Muscle of back (tissue), 11 donors: ENCODE data around the gene DYDC1. TPM values are rescaled to one million over a fixed set of nuclear protein-coding genes. Genes with fewer than 3 reads are reported as not detected.
A peak's percentile ranks its signal among the peaks of the same experiment; 100 is the strongest.
"Not testable (repeated sequence)": the region's sequence is repeated elsewhere in the genome, so short reads cannot be mapped to it uniquely, and the experiment has no call there.

Experiments used
- DNase-seq, 3 donors: peaks; one replicate each; pipeline versions ENCODE4 v3.0.0 to v3.0.0-alpha.2; 2013
- polyA plus RNA-seq, 10 donors: library from polyadenylated mRNA; unstranded; fragments of 120-200 nt; gene quantifications; one replicate each; pipeline ENCODE4 v1.2.1, GENCODE V29; 2013; ENCODE audit not compliant: insufficient read length in 10 of 10

Gene DYDC1
- polyA plus RNA-seq, 10 donors, result 0.20 TPM; not detected in 9

GRCh38 chr10:80344912-80345311 lies 11.6 kb downstream of the DYDC1 start:
- DNase-seq, result no peak

- DNase-seq, result no peak
Measured at GRCh38 chr10:80344276-80344675, 12.3 kb downstream of the DYDC1 start.

GRCh38 chr10:80333983-80334382 lies 22.6 kb downstream of the DYDC1 start:
- no peak for DNase-seq

DNA sequence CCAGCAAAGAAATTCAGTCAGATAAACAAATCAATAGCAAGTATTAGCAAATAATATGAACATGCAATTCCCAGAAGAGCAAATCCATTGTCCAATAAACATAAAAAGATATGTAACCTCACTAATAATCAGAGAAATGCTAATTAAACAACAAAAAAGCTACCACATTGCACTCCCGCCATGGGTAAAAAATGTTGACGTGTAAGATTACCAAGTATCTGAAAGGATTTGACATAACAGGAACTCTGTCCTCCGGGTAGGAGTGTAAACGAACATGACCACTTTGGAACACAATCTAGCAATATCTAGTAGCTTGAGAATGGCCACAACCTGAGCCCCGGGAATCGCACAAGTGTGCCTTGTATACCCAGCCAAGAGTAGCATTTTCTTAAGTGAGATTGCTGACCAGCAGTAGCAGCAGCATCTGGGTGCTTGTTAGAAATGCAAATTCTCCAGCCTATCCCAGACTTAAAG lies 31.6 kb downstream of the DYDC1 start:
- no peak for DNase-seq

DNA sequence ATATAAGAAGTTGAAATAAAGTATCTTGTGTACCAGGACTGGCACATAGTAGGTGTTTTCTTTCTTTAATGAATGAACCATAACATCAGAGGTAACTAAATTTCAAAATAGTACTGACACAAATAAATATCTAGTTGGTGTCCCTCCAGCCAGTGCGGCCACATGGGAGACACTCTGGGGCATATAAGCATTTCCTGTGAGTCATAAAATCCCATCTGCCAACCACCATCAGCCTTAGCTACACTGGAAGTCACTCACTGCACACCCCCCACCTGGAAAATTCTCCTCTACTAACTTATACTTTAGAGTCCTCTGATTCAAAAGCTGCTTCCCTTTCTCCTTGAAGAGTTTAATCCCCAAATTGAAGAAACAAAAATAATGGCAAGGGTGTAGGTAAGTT lies 32.5 kb downstream of the DYDC1 start:
- DNase-seq, result peak in 1 of 3 donors; percentile 13

DNA sequence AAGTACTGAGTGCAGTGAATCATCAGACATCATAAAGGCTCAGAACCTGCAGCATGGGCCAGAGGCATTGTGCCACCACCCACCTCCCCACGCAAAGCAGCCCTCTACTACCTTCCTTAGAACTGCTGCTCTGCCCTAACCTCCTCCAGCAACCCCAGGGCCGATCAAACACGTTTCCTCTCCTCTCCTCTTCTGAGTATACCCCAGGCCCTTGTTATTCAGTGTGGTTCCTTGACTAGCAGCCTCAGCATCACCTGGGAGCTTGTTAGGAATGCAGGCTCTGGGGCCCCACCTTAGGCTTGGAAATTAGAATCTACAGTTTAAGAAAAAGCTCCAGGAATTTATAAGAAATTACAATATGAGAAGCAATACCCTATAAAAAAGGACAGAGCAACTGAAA lies 33.2 kb downstream of the DYDC1 start:
- DNase-seq, result no peak

DNA sequence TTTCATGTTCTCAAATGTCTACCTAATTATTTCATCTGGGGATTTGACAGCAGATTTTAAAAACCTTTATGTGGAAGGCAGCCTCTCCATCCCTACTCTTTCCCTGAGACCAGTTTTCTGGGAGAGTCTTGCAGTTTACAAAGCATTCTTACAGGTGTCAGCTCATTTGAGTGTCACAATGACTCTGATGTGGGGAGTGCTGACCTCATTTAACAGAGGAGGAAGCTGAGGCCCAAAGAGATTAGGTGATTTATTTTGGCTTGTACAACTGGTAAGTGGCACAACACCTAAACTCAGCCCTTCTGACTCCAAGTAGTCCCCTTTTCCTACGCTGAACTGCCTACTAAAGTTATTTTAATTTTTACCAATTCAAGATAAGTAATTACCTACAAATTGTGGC lies 33.8 kb downstream of the DYDC1 start:
- DNase-seq, result no peak

GRCh38 chr10:80322158-80322557 lies 34.4 kb downstream of the DYDC1 start:
- DNase-seq, result no peak

DNA sequence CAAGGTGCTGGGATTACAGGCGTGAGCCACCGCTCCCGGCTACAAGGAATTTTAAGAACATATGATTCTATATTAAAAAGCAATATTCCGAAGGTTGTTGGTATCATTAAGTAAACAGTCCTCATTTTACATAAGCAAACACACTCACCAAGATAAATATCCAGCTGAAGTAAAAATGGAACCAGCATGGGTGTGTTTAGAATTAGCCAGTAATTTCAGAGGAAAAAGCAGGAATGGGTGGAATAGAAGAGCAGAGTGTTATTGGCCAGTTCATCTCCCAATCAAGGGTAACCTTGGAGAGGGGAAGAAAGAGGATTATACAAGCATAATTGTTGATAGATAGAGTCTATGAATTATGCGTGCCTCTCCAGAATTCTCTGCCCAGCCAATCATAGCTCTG lies 35.4 kb downstream of the DYDC1 start:
- no peak for DNase-seq

- DNase-seq, result no peak
Measured at GRCh38 chr10:80320377-80320776, 36.2 kb downstream of the DYDC1 start.

- no peak for DNase-seq
Measured at GRCh38 chr10:80319725-80320290, 36.7 kb downstream of the DYDC1 start.

DNA sequence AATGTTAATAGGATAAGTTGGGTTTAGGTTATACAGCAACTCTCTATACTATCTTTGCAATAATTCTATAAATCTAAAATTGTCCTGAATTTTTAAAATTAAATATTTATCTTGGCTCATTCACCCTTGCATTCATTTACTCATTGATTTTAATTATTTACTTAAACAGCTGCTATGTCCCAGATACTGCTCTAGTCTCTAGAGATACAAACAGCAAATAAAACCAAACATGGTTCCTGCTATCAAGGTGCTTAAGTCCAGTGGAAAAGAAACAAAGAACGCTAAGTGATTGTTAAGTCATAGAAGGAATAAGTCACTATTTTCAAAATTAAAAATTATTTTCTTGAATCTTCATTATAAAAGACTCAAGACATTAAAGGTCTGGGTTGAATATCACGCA lies 37.2 kb downstream of the DYDC1 start:
- DNase-seq, result no peak

- no peak for DNase-seq
Measured at GRCh38 chr10:80318742-80319141, 37.8 kb downstream of the DYDC1 start.

DNA sequence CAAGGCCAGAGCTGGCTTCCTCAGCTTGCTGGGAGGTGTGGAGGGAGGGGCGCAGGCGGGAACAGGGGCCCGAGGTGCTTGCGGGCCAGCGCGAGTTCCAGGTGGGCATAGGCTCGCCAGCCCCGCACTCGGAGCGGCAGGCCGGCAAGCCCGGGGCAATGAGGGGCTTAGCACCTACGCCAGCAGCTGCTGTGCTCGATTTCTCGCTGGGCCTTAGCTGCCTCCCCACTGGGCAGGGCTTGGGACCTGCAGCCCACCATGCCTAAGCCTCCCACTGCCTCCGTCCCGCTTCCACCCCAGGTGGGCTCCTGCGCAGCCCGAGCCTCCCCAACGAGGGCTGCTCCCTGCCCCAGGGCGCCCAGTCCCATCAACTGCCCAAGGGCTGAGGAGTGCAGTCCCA lies 41.2 kb downstream of the DYDC1 start:
- no peak for DNase-seq

GRCh38 chr10:80313523-80313922 lies 43.0 kb downstream of the DYDC1 start:
- no peak for DNase-seq

DNA sequence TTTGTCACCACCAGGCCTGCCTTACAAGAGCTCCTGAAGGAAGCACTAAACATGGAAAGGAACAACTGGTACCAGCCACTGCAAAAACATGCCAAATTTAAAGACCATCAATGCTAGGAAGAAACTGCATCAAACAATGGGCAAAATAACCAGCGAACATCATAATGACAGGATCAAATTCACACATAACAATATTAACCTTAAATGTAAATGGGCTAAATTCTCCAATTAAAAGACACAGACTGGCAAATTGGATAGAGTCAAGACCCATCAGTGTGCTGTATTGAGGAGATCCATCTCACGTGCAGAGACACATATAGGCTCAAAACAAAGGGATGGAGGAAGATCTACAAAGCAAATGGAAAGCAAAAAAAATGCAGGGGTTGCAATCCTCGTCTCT lies 50.6 kb downstream of the DYDC1 start:
- not testable (repeated sequence) for DNase-seq

GRCh38 chr10:80296942-80297341 lies 59.6 kb downstream of the DYDC1 start:
- no peak for DNase-seq

DNA sequence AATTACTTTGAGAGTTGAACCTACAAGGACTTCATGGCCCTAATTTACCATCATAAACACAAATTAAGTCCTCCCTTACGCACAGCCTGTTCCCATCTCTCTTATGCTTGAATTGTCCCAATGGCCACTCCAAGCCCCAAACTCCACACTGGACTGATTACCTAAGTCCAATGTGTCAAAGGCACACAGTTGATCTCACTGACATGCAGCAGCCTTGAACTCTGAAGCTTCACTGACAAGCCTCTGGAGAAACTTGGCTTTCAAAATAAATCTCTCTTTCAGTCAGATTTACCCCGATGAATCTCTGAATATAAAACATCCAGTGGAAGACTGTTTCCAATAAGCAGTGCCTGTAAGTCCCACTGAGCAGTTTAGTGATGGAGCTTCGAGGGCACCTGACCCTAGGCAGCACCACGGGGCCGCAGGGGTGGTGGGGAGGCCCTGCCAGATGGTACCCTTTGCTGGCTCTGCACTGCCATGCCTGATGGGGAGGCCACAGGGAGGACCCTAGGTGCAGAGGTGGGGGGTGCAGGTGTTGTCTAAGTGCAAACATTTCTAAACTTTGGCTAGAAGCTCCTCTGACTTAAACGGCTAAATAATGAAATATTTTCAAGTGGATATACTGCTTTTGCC lies 63.8 kb downstream of the DYDC1 start:
- DNase-seq, result no peak

DNA sequence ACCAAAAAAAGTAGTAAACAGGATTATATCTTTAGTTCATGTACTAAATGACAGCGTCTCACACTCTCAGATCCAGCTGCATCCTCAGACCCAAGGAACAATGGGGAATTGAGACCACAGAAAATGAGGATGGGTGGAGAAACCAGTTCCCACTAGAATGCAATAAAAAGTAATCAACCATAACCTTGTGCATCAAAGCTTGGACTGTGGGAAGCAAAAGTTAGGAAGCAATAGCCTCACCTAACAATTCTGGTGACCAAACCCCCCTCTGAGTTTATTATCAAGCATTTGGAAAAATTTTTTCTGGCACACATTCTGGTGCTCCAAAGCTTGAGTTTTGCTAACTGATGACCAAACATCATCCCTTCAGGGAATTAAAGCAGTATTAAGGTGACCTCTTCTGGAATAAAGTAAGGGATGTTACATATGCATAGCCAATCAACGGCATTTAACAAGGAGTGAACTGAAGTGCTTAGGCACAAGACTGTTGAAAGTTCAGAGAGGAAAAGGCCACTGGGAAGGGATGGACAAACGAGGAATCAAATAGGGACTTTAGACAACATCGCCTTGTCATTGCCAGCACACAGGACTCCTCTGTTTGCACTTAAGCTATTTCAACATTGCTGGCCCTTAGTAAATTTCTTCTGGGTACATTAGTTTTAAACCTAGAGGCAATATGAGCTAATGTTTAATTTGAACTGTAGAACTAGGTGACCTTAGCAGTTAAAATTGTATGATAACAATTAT lies 65.9 kb downstream of the DYDC1 start:
- no peak for DNase-seq

- no peak for DNase-seq
Measured at GRCh38 chr10:80289451-80290287, 66.9 kb downstream of the DYDC1 start, which contains the start of gene MAT1A. Gene MAT1A, minus strand, starts transcription at chr10:80289658. Its CDS starts 235 bp downstream, at chr10:80289423.

- no peak for DNase-seq
Measured at GRCh38 chr10:80288849-80289248, 67.7 kb downstream of the DYDC1 start.
